Gastroesophageal sphincter (tissue), 4 donors: ENCODE measurements around the gene TSACC. TPM values are rescaled to one million over a fixed set of nuclear protein-coding genes. Genes with fewer than 3 reads are reported as not detected.

Experiments
- ATAC-seq: fragments of 150-250 bp; one replicate; pipeline ENCODE4 v1.9.1; 2016; ENCODE audit warnings: mild to moderate bottlenecking, moderate library complexity
- H3K27ac ChIP-seq, 4 donors: fragments of 200-600 bp; sonication (generic) in 3 of 4; 1 replicate in 3 of 4; 2 replicates in 1 of 4; pipeline ENCODE4 v1.5.1; 2016 to 2019
- H3K27me3 ChIP-seq: fragments of 200-600 bp; sonication (generic); one replicate; pipeline ENCODE4 v1.5.1; 2019
- H3K36me3 ChIP-seq, 2 donors: fragments of 200-600 bp; sonication (generic); one replicate each; pipeline ENCODE4 v1.5.1; 2019; ENCODE audit warnings: control low read depth in 1 of 2
- H3K4me1 ChIP-seq, 3 donors: fragments of 200-600 bp; sonication (generic); 1 replicate in 2 of 3; 2 replicates in 1 of 3; pipeline ENCODE4 v1.5.1; 2016 to 2019; ENCODE audit warnings: control low read depth in 2 of 3
- H3K4me3 ChIP-seq, 2 donors: fragments of 200-600 bp; sonication (generic); one replicate each; pipeline ENCODE4 v1.5.1; 2019; ENCODE audit warnings: mild to moderate bottlenecking in 1 of 2, moderate library complexity in 1 of 2
- H3K9me3 ChIP-seq, 3 donors: fragments of 200-600 bp; sonication (generic); one replicate each; pipeline ENCODE4 v1.5.1; 2017 to 2019; ENCODE audit warnings: control low read depth in 2 of 3
- EP300 ChIP-seq: sonication (generic); formaldehyde crosslinking; IDR thresholded peaks from one replicate; pipeline ENCODE4 v1.6.1; 2017; ENCODE audit warnings: antibody characterized with exemption, mild to moderate bottlenecking
- POLR2A ChIP-seq, 2 donors: fragments of 450-650 bp; IDR thresholded peaks; one replicate each; pipeline ENCODE4 v1.6.1; 2017; ENCODE audit warnings: antibody characterized with exemption in 2 of 2, mild to moderate bottlenecking in 2 of 2, moderate library complexity in 1 of 2
- POLR2AphosphoS5 ChIP-seq: sonication (generic); formaldehyde crosslinking; IDR thresholded peaks from one replicate; pipeline ENCODE4 v1.6.1; 2017; ENCODE audit warnings: antibody characterized with exemption
- WGBS, 2 donors: methylation state at CpG; one replicate each; pipeline ENCODE4 v1.1.5; 2018; ENCODE audit warnings: low coverage in 1 of 2; 5-methylcytosine and 5-hydroxymethylcytosine counted together
- total RNA-seq, 4 donors: library from RNA; depleted of rRNA; stranded (reverse); fragments of >200 nt; gene quantifications; one replicate each; pipeline ENCODE4 v1.1.0, GENCODE V29; 2016
- TF ChIP-seq, protein P1 (sequence below), 4 experiments: fragments of 200-600 bp in 2 of 4; fragments of 450-650 bp in 2 of 4; sonication (generic) in 1 of 4; IDR thresholded peaks; one replicate each; pipeline ENCODE4 v1.5.1; 2017 to 2019; ENCODE audit warnings: antibody characterized with exemption in 4 of 4, mild to moderate bottlenecking in 2 of 4, moderate library complexity in 2 of 4

TSACC gene
- not detected for total RNA-seq

DNA sequence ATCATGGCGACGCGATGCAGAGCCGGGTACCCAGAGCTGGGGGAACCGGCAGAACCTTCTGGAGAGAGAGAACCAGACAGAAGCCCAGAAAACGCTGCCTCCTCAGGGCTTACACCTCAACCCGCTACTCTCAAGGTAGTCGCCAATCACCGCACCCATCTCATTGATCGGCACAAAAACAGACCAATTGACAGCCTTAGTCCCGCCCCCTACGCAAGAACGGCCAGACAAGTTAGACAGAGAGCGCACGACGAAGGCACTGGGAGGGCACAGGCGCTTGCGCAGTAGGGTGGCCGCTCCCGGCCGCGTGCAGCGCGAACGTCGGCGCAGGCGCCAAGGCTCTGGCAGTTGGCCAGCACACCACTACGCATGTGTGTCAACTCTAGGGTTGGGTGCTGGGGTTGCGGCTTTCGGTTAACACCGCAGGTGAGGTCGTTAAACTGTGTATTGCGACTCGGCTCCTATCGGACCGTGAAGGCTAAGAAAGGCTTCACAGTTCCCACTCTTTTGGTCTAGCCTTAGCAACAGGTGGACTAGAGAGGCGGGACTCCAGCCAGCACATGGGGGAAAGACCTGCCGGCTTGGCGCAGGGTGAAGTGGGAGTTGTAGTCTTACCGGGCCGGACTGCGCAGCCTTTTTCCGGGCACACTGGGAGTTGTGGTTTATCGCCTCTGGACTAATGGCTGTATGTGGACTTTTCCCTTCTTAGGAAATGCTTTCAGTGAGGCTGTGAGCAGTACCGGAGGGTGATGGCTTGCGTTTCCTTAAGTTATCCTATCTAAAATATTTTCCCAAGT is at the start of gene TSACC, which contains the start of gene CCT3:
TSACC (plus strand) TSS at position 347 of the 797 bp plus-strand sequence. CDS start 1,232 bp downstream, outside the sequence.
CCT3 (minus strand) TSS at position 113 of the 797 bp plus-strand sequence; CDS start at position 5, 108 bp downstream.
- peak within 1 kb of the TSS; percentile 3 to 91 (median 88) for H3K27ac ChIP-seq
- H3K4me1 ChIP-seq, result peaks cover 0 to 27% (median 12%) of the 10 kb centered on the region in 3 donors
- peaks cover 0 to 24% of the 10 kb centered on the region in 2 donors for H3K36me3 ChIP-seq
- 0% methylated on average over 10 of the region's 47 CpGs for WGBS, 2 donors
- ATAC-seq, result peak; percentile 99
- H3K9me3 ChIP-seq, result no peaks in the 10 kb centered on the region
- no peaks in the 10 kb centered on the region for H3K27me3 ChIP-seq
- peak within 1 kb of the TSS; percentile 48 to 77 for H3K4me3 ChIP-seq
- TF ChIP-seq EP300, result no peak
- TF ChIP-seq POLR2A (IDR thresholded peaks at IDR 0.05), result peak; percentile 43 to 57
- TF ChIP-seq POLR2AphosphoS5, result peak; percentile 61
- TF ChIP-seq, protein P1, sequence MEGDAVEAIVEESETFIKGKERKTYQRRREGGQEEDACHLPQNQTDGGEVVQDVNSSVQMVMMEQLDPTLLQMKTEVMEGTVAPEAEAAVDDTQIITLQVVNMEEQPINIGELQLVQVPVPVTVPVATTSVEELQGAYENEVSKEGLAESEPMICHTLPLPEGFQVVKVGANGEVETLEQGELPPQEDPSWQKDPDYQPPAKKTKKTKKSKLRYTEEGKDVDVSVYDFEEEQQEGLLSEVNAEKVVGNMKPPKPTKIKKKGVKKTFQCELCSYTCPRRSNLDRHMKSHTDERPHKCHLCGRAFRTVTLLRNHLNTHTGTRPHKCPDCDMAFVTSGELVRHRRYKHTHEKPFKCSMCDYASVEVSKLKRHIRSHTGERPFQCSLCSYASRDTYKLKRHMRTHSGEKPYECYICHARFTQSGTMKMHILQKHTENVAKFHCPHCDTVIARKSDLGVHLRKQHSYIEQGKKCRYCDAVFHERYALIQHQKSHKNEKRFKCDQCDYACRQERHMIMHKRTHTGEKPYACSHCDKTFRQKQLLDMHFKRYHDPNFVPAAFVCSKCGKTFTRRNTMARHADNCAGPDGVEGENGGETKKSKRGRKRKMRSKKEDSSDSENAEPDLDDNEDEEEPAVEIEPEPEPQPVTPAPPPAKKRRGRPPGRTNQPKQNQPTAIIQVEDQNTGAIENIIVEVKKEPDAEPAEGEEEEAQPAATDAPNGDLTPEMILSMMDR (IDR thresholded peaks at IDR 0.05), result no peak

DNA sequence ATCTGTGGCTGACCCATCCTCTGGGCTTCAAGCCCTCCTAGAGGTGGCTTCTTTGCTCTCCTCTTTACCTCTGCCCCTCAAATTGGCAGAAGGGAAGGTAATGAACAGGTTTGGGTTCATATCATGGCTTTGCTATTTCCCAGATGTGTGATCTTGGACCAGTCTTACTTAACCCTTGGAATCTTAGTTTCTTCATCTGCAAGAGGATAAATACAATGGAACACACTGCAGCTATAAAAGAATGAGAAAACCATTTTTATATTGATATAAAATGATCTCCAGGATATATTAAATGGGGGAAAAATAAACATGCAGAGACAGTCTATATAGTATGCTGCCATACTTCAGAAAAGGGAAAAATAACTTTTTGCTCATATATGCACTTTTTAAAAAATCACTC is 48.5 kb upstream of the TSACC start:
- TF ChIP-seq POLR2A (IDR thresholded peaks at IDR 0.05) (no peak), EP300 (no peak), POLR2AphosphoS5 (no peak)
- TF ChIP-seq, protein P1 (IDR thresholded peaks at IDR 0.05), result no peak
- Histone ChIP-seq H3K4me3 (no peak overlapping the region), H3K27ac (no peak overlapping the region), H3K4me1 (peaks cover 0 to 47% (median 6%) of the 10 kb centered on the region in 3 donors), H3K36me3 (peaks cover 0 to 36% of the 10 kb centered on the region in 2 donors), H3K27me3 (no peaks in the 10 kb centered on the region), H3K9me3 (no peaks in the 10 kb centered on the region)
- ATAC-seq, result no peak

- Histone ChIP-seq H3K4me1 (peaks cover 0 to 60% (median 9%) of the 10 kb centered on the region in 3 donors), H3K4me3 (peak overlapping the region; percentile 45 to 53), H3K27ac (peak overlapping the region; percentile 51 to 93 (median 88)), H3K36me3 (peaks cover 0 to 23% of the 10 kb centered on the region in 2 donors), H3K9me3 (no peaks in the 10 kb centered on the region), H3K27me3 (no peaks in the 10 kb centered on the region)
- peak; percentile 95 for ATAC-seq
- TF ChIP-seq, protein P1 (IDR thresholded peaks at IDR 0.05), result no peak
- no peak for TF ChIP-seq EP300
- peak; percentile 58 for TF ChIP-seq POLR2AphosphoS5
- TF ChIP-seq POLR2A (IDR thresholded peaks at IDR 0.05), result peak; percentile 20 to 28
- WGBS, 2 donors, result 7% methylated on average over 14 of the region's 37 CpGs
Observed at GRCh38 chr1:156291226-156292061, 46.9 kb upstream of the TSACC start.

- 50 to 89% methylated on average over 1 to 5 of the region's 8 CpGs for WGBS, 2 donors
- H3K4me1 ChIP-seq, result peaks cover 0 to 60% (median 9%) of the 10 kb centered on the region in 3 donors
- H3K9me3 ChIP-seq, result no peaks in the 10 kb centered on the region
- no peaks in the 10 kb centered on the region for H3K27me3 ChIP-seq
- no peak for TF ChIP-seq EP300
- TF ChIP-seq, protein P1 (IDR thresholded peaks at IDR 0.05), result no peak
- no peak for TF ChIP-seq POLR2AphosphoS5
- no peak for TF ChIP-seq POLR2A (IDR thresholded peaks at IDR 0.05)
- no peak overlapping the region for H3K27ac ChIP-seq
- H3K36me3 ChIP-seq, result peaks cover 0 to 22% of the 10 kb centered on the region in 2 donors
- H3K4me3 ChIP-seq, result no peak overlapping the region
- ATAC-seq, result no peak
Observed at GRCh38 chr1:156293098-156293434, 45.3 kb upstream of the TSACC start.
